HCT116 (cell line): ENCODE data around the gene GPR68. TPM values are rescaled to one million over a fixed set of nuclear protein-coding genes. Genes with fewer than 3 reads are reported as not detected.

ENCODE experiments used
- ATAC-seq: fragments of 200-7000 bp; cut with Tn5 transposase; 2 replicates; pipeline ENCODE4 v1.9.1; 2020; ENCODE audit warnings: mild to moderate bottlenecking, moderate library complexity
- BruUV-seq: library from RNA; stranded (reverse); fragments of 400-500 nt; replicated peaks from 2 replicates; lab custom pipeline; 2021; lab: Mats Ljungman, UMichigan
- CTCF ChIA-PET: fragments of 300-600 bp; sonication (Branson Sonifier 250); formaldehyde crosslinking; loops from one replicate; lab custom pipeline; 2021; ENCODE audit warnings: antibody characterized with exemption; lab: Charles Lee
- POLR2A ChIA-PET: fragments of 300-600, 350-600 bp; sonication (Branson Sonifier 250); formaldehyde crosslinking; loops from one replicate; lab custom pipeline; 2021; ENCODE audit warnings: antibody characterized with exemption; lab: Charles Lee
- RAD21 ChIA-PET, 2 experiments: fragments of 300-600 bp; sonication (Branson Sonifier 250); formaldehyde crosslinking; loops; one replicate each; lab custom pipeline; 2023; ENCODE audit warnings: low total read pairs in 2 of 2; ENCODE audit not compliant: uncharacterized antibody in 2 of 2, unreplicated experiment in 2 of 2, low non-redundant PET in 1 of 2; lab: Charles Lee
- DNase-seq: peaks from one replicate; pipeline ENCODE4 v3.0.0-alpha.2; 2010; ENCODE audit warnings: low read depth, low spot score
- H2AFZ ChIP-seq: fragments of 200-600 bp; shearing (Covaris generic), sonication (generic); 2 replicates; pipeline ENCODE4 v1.6.1; 2017; ENCODE audit warnings: low read depth, mixed run types, mixed read lengths, antibody characterized with exemption, low read length; ENCODE audit not compliant: poor library complexity, severe bottlenecking
- H3K27ac ChIP-seq: 2 replicates; pipeline ENCODE4 v1.5.1; 2012; ENCODE audit warnings: low read depth, low read length
- H3K27me3 ChIP-seq: fragments of 200-600 bp; sonication (generic); 2 replicates; pipeline ENCODE4 v1.6.1; 2016; ENCODE audit warnings: mixed run types, low read length, mixed read lengths; ENCODE audit not compliant: insufficient read depth
- H3K36me3 ChIP-seq, 2 experiments: fragments of 200-500 bp in 1 of 2; fragments of 200-600 bp in 1 of 2; sonication (Bioruptor generic) in 1 of 2; sonication (generic) in 1 of 2; 2 replicates each; pipeline versions ENCODE4 v1.5.1 to v1.6.1; 2014 to 2016; ENCODE audit warnings: low read length in 2 of 2, inconsistent platforms in 1 of 2, mixed read lengths in 1 of 2, mixed run types in 1 of 2; ENCODE audit not compliant: insufficient read depth in 2 of 2, control insufficient read depth in 1 of 2
- H3K4me1 ChIP-seq, 2 experiments: fragments of 200-600 bp in 1 of 2; sonication (generic) in 1 of 2; 2 replicates each; pipeline versions ENCODE4 v1.5.1 to v1.6.1; 2012 to 2017; ENCODE audit warnings: low read length in 2 of 2, inconsistent platforms in 1 of 2, mild to moderate bottlenecking in 1 of 2, mixed read lengths in 1 of 2, mixed run types in 1 of 2, moderate library complexity in 1 of 2; ENCODE audit not compliant: insufficient read depth in 2 of 2, control insufficient read depth in 1 of 2
- H3K4me2 ChIP-seq: fragments of 200-600 bp; sonication (generic); 2 replicates; pipeline ENCODE4 v1.6.1; 2017; ENCODE audit warnings: mixed run types, low read length, mixed read lengths
- H3K4me3 ChIP-seq, 2 experiments: fragments of 200-600 bp in 1 of 2; sonication (generic) in 1 of 2; replicated peaks in 1 of 2; 2 replicates each; pipeline ENCODE4 v1.5.1; 2011 to 2016; ENCODE audit warnings: low read length in 2 of 2, control low read depth in 1 of 2, low read depth in 1 of 2, mild to moderate bottlenecking in 1 of 2, mixed read lengths in 1 of 2, mixed run types in 1 of 2
- H3K79me2 ChIP-seq: fragments of 200-600 bp; sonication (generic); 2 replicates; pipeline ENCODE4 v1.6.1; 2017; ENCODE audit warnings: mild to moderate bottlenecking, mixed run types, low read length, moderate library complexity, mixed read lengths; ENCODE audit not compliant: insufficient read depth
- H3K9ac ChIP-seq: fragments of 200-600 bp; sonication (generic); 2 replicates; pipeline ENCODE4 v1.6.1; 2016; ENCODE audit warnings: low read length, mixed read lengths
- H3K9me2 ChIP-seq: fragments of 200-600 bp; sonication (generic), shearing (Covaris generic); 2 replicates; pipeline ENCODE4 v1.6.1; 2017; ENCODE audit warnings: mixed run types, mild to moderate bottlenecking, moderate library complexity; ENCODE audit not compliant: insufficient read depth
- H3K9me3 ChIP-seq, 2 experiments: fragments of 200-500 bp in 1 of 2; fragments of 200-600 bp in 1 of 2; sonication (Bioruptor generic) in 1 of 2; sonication (generic) in 1 of 2; 2 replicates each; pipeline ENCODE4 v1.6.1; 2014 to 2017; ENCODE audit warnings: low read length in 2 of 2, mixed read lengths in 2 of 2, inconsistent platforms in 1 of 2, low read depth in 1 of 2, mild to moderate bottlenecking in 1 of 2, mixed run types in 1 of 2, moderate library complexity in 1 of 2; ENCODE audit not compliant: control insufficient read depth in 1 of 2, insufficient read depth in 1 of 2
- H4K20me1 ChIP-seq: fragments of 200-600 bp; sonication (generic), shearing (Covaris generic); 2 replicates; pipeline ENCODE4 v1.6.1; 2017; ENCODE audit warnings: mixed run types, mild to moderate bottlenecking, moderate library complexity; ENCODE audit not compliant: insufficient read depth
- ATF3 ChIP-seq: IDR thresholded peaks from 2 replicates; pipeline ENCODE4 v1.6.1; 2012
- CBX3 ChIP-seq: IDR thresholded peaks from 2 replicates; pipeline ENCODE4 v1.6.1; 2012; ENCODE audit warnings: low read depth
- CEBPB ChIP-seq: IDR thresholded peaks from 2 replicates; pipeline ENCODE4 v1.6.1; 2012; ENCODE audit warnings: low read depth
- CTCF ChIP-seq, 3 experiments: fragments of 200-600 bp in 1 of 3; sonication (generic) in 1 of 3; IDR thresholded peaks in 2 of 3; conservative IDR thresholded peaks in 1 of 3; 2 replicates each; pipeline ENCODE4 v1.5.1; 2012 to 2017; ENCODE audit warnings: low read depth in 2 of 3, low read length in 2 of 3, antibody characterized with exemption in 1 of 3, borderline replicate concordance in 1 of 3, control low read depth in 1 of 3, mild to moderate bottlenecking in 1 of 3, mixed read lengths in 1 of 3, mixed run types in 1 of 3, moderate library complexity in 1 of 3; ENCODE audit not compliant: insufficient read depth in 1 of 3
- FOSL1 ChIP-seq: IDR thresholded peaks from 2 replicates; pipeline ENCODE4 v1.6.1; 2012; ENCODE audit warnings: low read depth
- JUND ChIP-seq: IDR thresholded peaks from 2 replicates; pipeline ENCODE4 v1.6.1; 2012
- MAX ChIP-seq: IDR thresholded peaks from 2 replicates; pipeline ENCODE4 v1.6.1; 2012
- POLR2A ChIP-seq: IDR thresholded peaks from 2 replicates; pipeline ENCODE4 v1.7.0; 2011; ENCODE audit warnings: borderline replicate concordance; ENCODE audit not compliant: insufficient read depth, insufficient read length; ENCODE audit errors: extremely low read depth
- POLR2AphosphoS5 ChIP-seq: IDR thresholded peaks from 2 replicates; pipeline ENCODE4 v1.6.1; 2011; ENCODE audit warnings: mild to moderate bottlenecking, low read depth, low read length, moderate library complexity
- RAD21 ChIP-seq: IDR thresholded peaks from 2 replicates; pipeline ENCODE4 v1.6.1; 2012; ENCODE audit warnings: low read depth, mild to moderate bottlenecking
- SP1 ChIP-seq: IDR thresholded peaks from 2 replicates; pipeline ENCODE4 v1.6.1; 2012; ENCODE audit warnings: low read depth
- SRF ChIP-seq: IDR thresholded peaks from 2 replicates; pipeline ENCODE4 v1.6.1; 2012; ENCODE audit warnings: low read depth
- TCF7L2 ChIP-seq: IDR thresholded peaks from 2 replicates; pipeline ENCODE4 v1.7.0; 2011; ENCODE audit warnings: borderline replicate concordance, inconsistent platforms; ENCODE audit not compliant: insufficient read depth, insufficient read length; ENCODE audit errors: extremely low read depth
- YY1 ChIP-seq: IDR thresholded peaks from 2 replicates; pipeline ENCODE4 v1.6.1; 2011; ENCODE audit warnings: low read length, low read depth, moderate library complexity, mild to moderate bottlenecking; ENCODE audit not compliant: insufficient replicate concordance; ENCODE audit errors: extremely low read depth
- ZBTB33 ChIP-seq: IDR thresholded peaks from 2 replicates; pipeline ENCODE4 v1.6.1; 2011; ENCODE audit warnings: mild to moderate bottlenecking, low read length, moderate library complexity; ENCODE audit not compliant: insufficient replicate concordance; ENCODE audit errors: extremely low read depth
- ZFX ChIP-seq: fragments of 450-650 bp; IDR thresholded peaks from 2 replicates; pipeline ENCODE4 v1.6.1; 2017
- ZNF274 ChIP-seq: fragments of 200-500 bp; sonication (Bioruptor generic); IDR thresholded peaks from 2 replicates; pipeline ENCODE4 v1.6.1; 2014; ENCODE audit warnings: mild to moderate bottlenecking, low read depth, low read length, inconsistent platforms
- intact Hi-C: fragments of 100-400 bp; cut with micrococcal nuclease; formaldehyde crosslinking; loops from 2 replicates; pipeline ENCODE4 v1.10.0; 2022
- total RNA-seq: library from RNA; stranded (reverse); gene quantifications from one replicate; pipeline ENCODE4 v1.2.1, GENCODE V29; 2021; ENCODE audit not compliant: unreplicated experiment

Gene GPR68
- total RNA-seq, 1 experiment from 2014 or later: not detected

GRCh38 chr14:91282954-91283645 is 38.6 kb upstream of the GPR68 start:
- Histone ChIP-seq H2AFZ (no peak overlapping the region), H3K9me3 (no peaks in the 10 kb centered on the region), H3K27ac (no peak overlapping the region), H3K4me1 (no peaks in the 10 kb centered on the region; a peak in 1 of 4 replicates), H4K20me1 (no peaks in the 10 kb centered on the region), H3K4me3 (no peak overlapping the region), H3K9me2 (no peaks in the 10 kb centered on the region), H3K9ac (no peak overlapping the region), H3K36me3 (peaks cover 0 to 3% of the 10 kb centered on the region in 2 experiments; a peak in 2 of 4 replicates), H3K27me3 (no peaks in the 10 kb centered on the region), H3K4me2 (no peak overlapping the region), H3K79me2 (no peaks in the 10 kb centered on the region)
- ATAC-seq (no peak), DNase-seq (no peak)
- BruUV-seq: no TSS peak
- TF ChIP-seq ZBTB33: no peak
- RAD21 ChIA-PET: no interaction called here
- CTCF ChIA-PET: no interaction called here
- POLR2A ChIA-PET: no interaction called here
- intact Hi-C loops: no loop called here

- DNase-seq: no peak
- Histone ChIP-seq H3K27me3 (no peaks in the 10 kb centered on the region), H3K36me3 (peaks cover 0 to 3% of the 10 kb centered on the region in 2 experiments; a peak in 2 of 4 replicates), H3K9me2 (no peaks in the 10 kb centered on the region), H3K9me3 (no peaks in the 10 kb centered on the region), H4K20me1 (no peaks in the 10 kb centered on the region), H3K4me1 (no peaks in the 10 kb centered on the region; a peak in 1 of 4 replicates), H3K9ac (no peak overlapping the region), H3K4me2 (no peak overlapping the region), H3K4me3 (no peak overlapping the region), H3K79me2 (no peaks in the 10 kb centered on the region), H3K27ac (no peak overlapping the region), H2AFZ (no peak overlapping the region)
- no peak for TF ChIP-seq FOSL1
- no peak for TF ChIP-seq SRF
- TF ChIP-seq ATF3: no peak
- TF ChIP-seq CTCF (IDR thresholded peaks at IDR 0.05 in 2 of 3, conservative IDR thresholded peaks at IDR 0.05 in 1 of 3; ENCODE audit: borderline replicate concordance in 1 of 3, insufficient read depth in 1 of 3, low read depth in 2 of 3, low read length in 2 of 3): no peak
- TF ChIP-seq CBX3: no peak
- no peak for TF ChIP-seq ZNF274
- TF ChIP-seq CEBPB: no peak
- TF ChIP-seq YY1: no peak
- no peak for TF ChIP-seq ZFX
- TF ChIP-seq POLR2AphosphoS5: no peak
- no peak for TF ChIP-seq TCF7L2
- no peak for TF ChIP-seq POLR2A
- TF ChIP-seq MAX: no peak
- TF ChIP-seq JUND: no peak
- TF ChIP-seq SP1: no peak
- TF ChIP-seq RAD21: no peak
- ChIA-PET RAD21 (no interaction called here), POLR2A (no interaction called here), CTCF (no interaction called here)
- intact Hi-C loops: no loop called here
- ATAC-seq: peak; percentile 44; the same call in 1 of the 2 replicates
- BruUV-seq: no TSS peak
Observed at GRCh38 chr14:91281346-91281745, 36.8 kb upstream of the GPR68 start.
